ENCODE data around the gene MACROD2. TPM values are rescaled to one million over a fixed set of nuclear protein-coding genes. Genes with fewer than 3 reads are reported as not detected.

The MACROD2 gene
- total RNA-seq, 1 experiment from 2014 or later, result 3.7 TPM

GRCh38 chr20:15422966-15423365 is 1427.7 kb downstream of the MACROD2 start:
- TF ChIP-seq POLR2AphosphoS5 (IDR thresholded peaks at IDR 0.05; ENCODE audit: low read depth, low read length), result no peak
- TF ChIP-seq SRF (IDR thresholded peaks at IDR 0.05; ENCODE audit: low read depth), result no peak
- TF ChIP-seq RAD21 (IDR thresholded peaks at IDR 0.05; ENCODE audit: low read depth), result no peak
- TF ChIP-seq POLR2A (IDR thresholded peaks at IDR 0.05; ENCODE audit: borderline replicate concordance, extremely low read depth, insufficient read depth, insufficient read length), result no peak
- TF ChIP-seq FOSL1 (IDR thresholded peaks at IDR 0.05; ENCODE audit: low read depth), result no peak
- no peak for TF ChIP-seq REST (IDR thresholded peaks at IDR 0.05; ENCODE audit: low read depth)
- TF ChIP-seq ATF3 (IDR thresholded peaks at IDR 0.05), result no peak
- TF ChIP-seq ZFX (IDR thresholded peaks at IDR 0.05), result no peak
- ATAC-seq, result no peak
- CTCF ChIA-PET, result no interaction called here

More at GRCh38 chr20:15422966-15423365, 1427.7 kb downstream of the MACROD2 start:
- no peaks in the 10 kb centered on the region for H3K36me3 ChIP-seq (ENCODE audit: control insufficient read depth in 1 of 2, insufficient read depth in 2 of 2, low read length in 2 of 2)
- H3K79me2 ChIP-seq (ENCODE audit: insufficient read depth, low read length), result no peaks in the 10 kb centered on the region
- peaks cover 8 to 9% of the 10 kb centered on the region in 2 experiments; a peak in 2 of 4 replicates for H3K9me3 ChIP-seq (ENCODE audit: control insufficient read depth in 1 of 2, insufficient read depth in 1 of 2, low read depth in 1 of 2, low read length in 2 of 2)
- no TSS peak for BruUV-seq (replicated peaks)
- no peaks in the 10 kb centered on the region for H3K27me3 ChIP-seq (ENCODE audit: insufficient read depth, low read length)
- H3K4me3 ChIP-seq (replicated peaks in 1 of 2; ENCODE audit: low read depth in 1 of 2, low read length in 2 of 2), result no peak overlapping the region
- H3K27ac ChIP-seq (ENCODE audit: low read depth, low read length), result no peak overlapping the region
- no peak overlapping the region for H3K9ac ChIP-seq (ENCODE audit: low read length)
- no peak overlapping the region for H2AFZ ChIP-seq (ENCODE audit: low read depth, low read length, poor library complexity, severe bottlenecking)
- H3K4me2 ChIP-seq (ENCODE audit: low read length), result no peak overlapping the region
- no peaks in the 10 kb centered on the region for H4K20me1 ChIP-seq (ENCODE audit: insufficient read depth)
- RAD21 ChIA-PET (ENCODE audit: low non-redundant PET in 1 of 2, low total read pairs in 2 of 2, uncharacterized antibody in 2 of 2, unreplicated experiment in 2 of 2), result no interaction called here
- H3K4me1 ChIP-seq (ENCODE audit: control insufficient read depth in 1 of 2, insufficient read depth in 2 of 2, low read length in 2 of 2), result no peaks in the 10 kb centered on the region
- H3K9me2 ChIP-seq (ENCODE audit: insufficient read depth), result no peaks in the 10 kb centered on the region
- intact Hi-C loops (cut with micrococcal nuclease), result no loop called here
- DNase-seq (ENCODE audit: low read depth, low spot score), result no peak
- POLR2A ChIA-PET, result no interaction called here

Data from HCT116 (cell line).